B cell (primary cell): Measurements from ENCODE around the gene UCKL1. TPM values are rescaled to one million over a fixed set of nuclear protein-coding genes. Genes with fewer than 3 reads are reported as not detected.

Source experiments
- ATAC-seq: fragments of 200-7000 bp; cut with Tn5 transposase; one replicate; pipeline ENCODE4 v1.10.0; 2021; ENCODE audit warnings: low read depth, mild to moderate bottlenecking, moderate number of reproducible peaks, moderate library complexity
- CTCF ChIA-PET: fragments of 350-600 bp; sonication (Branson Sonifier 250); formaldehyde crosslinking; loops from one replicate; lab custom pipeline; 2021; ENCODE audit warnings: antibody characterized with exemption, inconsistent platforms; lab: Charles Lee
- POLR2A ChIA-PET: fragments of 350-600 bp; sonication (Branson Sonifier 250); formaldehyde crosslinking; loops from one replicate; lab custom pipeline; 2021; ENCODE audit warnings: antibody characterized with exemption; lab: Charles Lee
- DNase-seq: peaks from one replicate; pipeline ENCODE4 v3.0.0; 2013
- H2AFZ ChIP-seq: 2 replicates; pipeline ENCODE4 v1.6.1; 2012; ENCODE audit warnings: mild to moderate bottlenecking, low read depth, low read length; ENCODE audit not compliant: insufficient read depth, poor library complexity, severe bottlenecking
- H3K27ac ChIP-seq, 2 donors: 1 replicate in 1 of 2; 2 replicates in 1 of 2; pipeline ENCODE4 v1.5.1; 2012 to 2013; ENCODE audit warnings: low read length in 2 of 2, mild to moderate bottlenecking in 2 of 2, moderate library complexity in 1 of 2
- H3K27me3 ChIP-seq, 4 experiments: fragments of 200-600 bp in 1 of 4; sonication (generic) in 1 of 4; replicated peaks in 1 of 4; 1 replicate in 2 of 4; 2 replicates in 2 of 4; pipeline versions ENCODE4 v1.6.1 to v1.7.0; 2013 to 2016; ENCODE audit warnings: low read length in 3 of 4, mild to moderate bottlenecking in 2 of 4, mixed read lengths in 1 of 4, moderate library complexity in 1 of 4; ENCODE audit not compliant: insufficient read depth in 4 of 4, control insufficient read depth in 3 of 4; ENCODE audit errors: control extremely low read depth in 1 of 4
- H3K36me3 ChIP-seq, 2 experiments: replicated peaks in 1 of 2; 1 replicate in 1 of 2; 2 replicates in 1 of 2; pipeline versions ENCODE4 v1.6.1 to v1.7.1; 2013; ENCODE audit warnings: low read length in 1 of 2; ENCODE audit not compliant: insufficient read depth in 2 of 2, control insufficient read depth in 1 of 2; ENCODE audit errors: control extremely low read depth in 1 of 2, extremely low read depth in 1 of 2
- H3K4me1 ChIP-seq, 2 donors: fragments of 200-600 bp in 1 of 2; sonication (generic) in 1 of 2; 1 replicate in 1 of 2; 2 replicates in 1 of 2; pipeline versions ENCODE4 v1.5.1 to v1.6.1; 2013 to 2017; ENCODE audit warnings: low read length in 2 of 2; ENCODE audit not compliant: control insufficient read depth in 2 of 2, insufficient read depth in 2 of 2
- H3K4me2 ChIP-seq: replicated peaks from 2 replicates; pipeline ENCODE3; 2012; ENCODE audit warnings: mild to moderate bottlenecking, low read depth, low read length; ENCODE audit not compliant: poor library complexity, severe bottlenecking
- H3K4me3 ChIP-seq, 5 experiments: fragments of 200-600 bp in 1 of 5; sonication (generic) in 1 of 5; 1 replicate in 3 of 5; 2 replicates in 2 of 5; pipeline versions ENCODE4 v1.5.1 to v1.7.0; 2011 to 2016; ENCODE audit warnings: low read length in 4 of 5, mild to moderate bottlenecking in 4 of 5, low read depth in 2 of 5, control low read depth in 1 of 5, moderate library complexity in 1 of 5; ENCODE audit not compliant: insufficient read depth in 1 of 5; ENCODE audit errors: control extremely low read depth in 1 of 5, extremely low read depth in 1 of 5
- H3K79me2 ChIP-seq: fragments of 200-600 bp; sonication (generic); one replicate; pipeline ENCODE4 v1.6.0; 2016; ENCODE audit warnings: low read length; ENCODE audit not compliant: control insufficient read depth, insufficient read depth
- H3K9ac ChIP-seq: fragments of 200-600 bp; sonication (generic); 2 replicates; pipeline ENCODE4 v1.6.1; 2017; ENCODE audit warnings: mild to moderate bottlenecking, low read length, moderate library complexity
- H3K9me3 ChIP-seq, 3 donors: one replicate each; pipeline versions ENCODE4 v1.6.1 to v1.7.1; 2013; ENCODE audit warnings: low read length in 2 of 3; ENCODE audit not compliant: control insufficient read depth in 2 of 3, insufficient read depth in 1 of 3; ENCODE audit errors: control extremely low read depth in 1 of 3
- H4K20me1 ChIP-seq: 2 replicates; pipeline ENCODE4 v1.6.0; 2012; ENCODE audit warnings: mild to moderate bottlenecking, low read length; ENCODE audit not compliant: insufficient read depth, control insufficient read depth, poor library complexity, severe bottlenecking
- H3K27ac Mint-ChIP-seq: one replicate; pipeline ENCODE4 v1.8.0; 2021; ENCODE audit warnings: mixed read lengths
- H3K27me3 Mint-ChIP-seq: one replicate; pipeline ENCODE4 v1.8.0; 2021; ENCODE audit warnings: mixed read lengths
- H3K4me1 Mint-ChIP-seq: one replicate; pipeline ENCODE4 v1.8.0; 2021; ENCODE audit warnings: mixed read lengths
- H3K4me3 Mint-ChIP-seq: one replicate; pipeline ENCODE4 v1.8.0; 2021; ENCODE audit warnings: mixed read lengths
- H3K9me3 Mint-ChIP-seq: one replicate; pipeline ENCODE4 v1.8.0; 2022; ENCODE audit warnings: mixed read lengths; ENCODE audit not compliant: insufficient read depth
- CTCF ChIP-seq: fragments of 200-600 bp; IDR thresholded peaks from one replicate; pipeline ENCODE4 v1.8.0; 2022; ENCODE audit warnings: antibody characterized with exemption, mild to moderate bottlenecking
- EZH2 ChIP-seq: IDR thresholded peaks from 2 replicates; pipeline ENCODE4 v1.6.1; 2012; ENCODE audit warnings: borderline replicate concordance, low read depth, mild to moderate bottlenecking, moderate library complexity, low read length; ENCODE audit not compliant: insufficient read depth, poor library complexity, severe bottlenecking
- WGBS: methylation state at CpG from one replicate; pipeline ENCODE4 v1.1.5; 2013; ENCODE audit warnings: missing lambda C conversion rate; ENCODE audit not compliant: insufficient coverage; 5-methylcytosine and 5-hydroxymethylcytosine counted together
- intact Hi-C: fragments of 100-400 bp; cut with micrococcal nuclease; formaldehyde crosslinking; loops from one replicate; pipeline ENCODE4 v1.10.0; 2022
- polyA plus RNA-seq: library from polyadenylated mRNA; depleted of rRNA; stranded (reverse); fragments of >200 nt; gene quantifications from 2 replicates; pipeline ENCODE4 v1.2.3, GENCODE V29; 2012
- total RNA-seq, 2 donors: library from RNA; stranded (reverse); fragments of 120-200 nt in 1 of 2; gene quantifications; 1 replicate in 1 of 2; 2 replicates in 1 of 2; pipeline versions ENCODE4 v1.2.3 to v1.2.4, GENCODE V29; 2013 to 2022

Gene UCKL1
- total and polyA plus RNA-seq, 2 donors (not counting 1 experiment from before 2014, with no cell fraction given): 106 to 199 TPM

- Mint-ChIP-seq H3K9me3 (no peaks in the 10 kb centered on the region), H3K4me3 (peak overlapping the region; percentile 93), H3K27me3 (no peaks in the 10 kb centered on the region), H3K4me1 (peaks cover 51% of the 10 kb centered on the region), H3K27ac (peak overlapping the region; percentile 91)
- TF ChIP-seq EZH2 (no peak), CTCF (no peak)
- no peaks in the 10 kb centered on the region for H3K27me3 ChIP-seq
- ChIA-PET POLR2A (interaction anchor here (1.3 to 2.0 kb wide), 3 partner anchors 31 to 83 kb away, joined by 5 to 6 read pairs (median 6); partner anchors contain the start of genes SAMD10, TPD52L2 and UCKL1), CTCF (interaction anchor here (0.8 to 1.7 kb wide), 10 partner anchors 13 to 359 kb away, joined by 3 to 7 read pairs (median 4); partner anchors contain the start of genes LKAAEAR1, PRPF6, PTK6 and UCKL1)
- H3K4me1 ChIP-seq: peaks cover 24 to 52% of the 10 kb centered on the region in 2 donors
- H3K79me2 ChIP-seq: peaks cover 56% of the 10 kb centered on the region
- ATAC-seq (peak; percentile 29), DNase-seq (peak; percentile 79)
- peak overlapping the region; percentile 29 to 80 for H3K27ac ChIP-seq
- WGBS: 3% methylated on average over 12 of the region's 18 CpGs
- H4K20me1 ChIP-seq: peaks cover 60% of the 10 kb centered on the region
- H3K4me2 ChIP-seq: peak overlapping the region; percentile 93
- H2AFZ ChIP-seq: peak overlapping the region; percentile 40
- peak overlapping the region; percentile 27 to 81 (median 60) for H3K4me3 ChIP-seq
- H3K9ac ChIP-seq: peak overlapping the region; percentile 65
- H3K36me3 ChIP-seq: peaks cover 0 to 8% of the 10 kb centered on the region in 2 experiments
- intact Hi-C loops: loop anchor here (2.0 to 10.0 kb wide), 2 partner anchors 270 to 942 kb away; partner anchors contain the start of genes GMEB2 and SLC17A9
- H3K9me3 ChIP-seq: no peaks in the 10 kb centered on the region
Measured at GRCh38 chr20:63896264-63897105, 59.7 kb downstream of the UCKL1 start.
